GM15510 (cell line): Measurements from ENCODE around the gene RPL10A.
A peak's percentile ranks its signal among the peaks of the same experiment; 100 is the strongest.

ENCODE experiments used
- POLR2A ChIP-seq: IDR thresholded peaks from 3 replicates; pipeline ENCODE4 v1.6.1; 2011; ENCODE audit warnings: borderline replicate concordance; ENCODE audit not compliant: insufficient read length; ENCODE audit errors: extremely low read depth

The RPL10A gene

GRCh38 chr6:35493307-35493983, 25.2 kb downstream of the RPL10A start:
- no peak for TF ChIP-seq POLR2A

GRCh38 chr6:35494161-35494563, 26.0 kb downstream of the RPL10A start:
- no peak for TF ChIP-seq POLR2A

GRCh38 chr6:35495258-35496035, 27.2 kb downstream of the RPL10A start:
- TF ChIP-seq POLR2A = no peak

- TF ChIP-seq POLR2A = no peak
Measured at GRCh38 chr6:35496036-35496840, 28.0 kb downstream of the RPL10A start.

GRCh38 chr6:35496841-35497570, 28.8 kb downstream of the RPL10A start, which contains the start of gene TEAD3:
TEAD3 (minus strand) TSS chr6:35497079.
- TF ChIP-seq POLR2A = peak; percentile 29

GRCh38 chr6:35497571-35498421, 29.6 kb downstream of the RPL10A start:
- no peak for TF ChIP-seq POLR2A

- no peak for TF ChIP-seq POLR2A
Measured at GRCh38 chr6:35498422-35499067, 30.3 kb downstream of the RPL10A start.

GRCh38 chr6:35499372-35499771, 31.2 kb downstream of the RPL10A start:
- TF ChIP-seq POLR2A = no peak

- no peak for TF ChIP-seq POLR2A
Measured at GRCh38 chr6:35500782-35501181, 32.6 kb downstream of the RPL10A start.

GRCh38 chr6:35501784-35502183, 33.6 kb downstream of the RPL10A start:
- TF ChIP-seq POLR2A = no peak

GRCh38 chr6:35503534-35503933, 35.3 kb downstream of the RPL10A start:
- no peak for TF ChIP-seq POLR2A

- no peak for TF ChIP-seq POLR2A
Measured at GRCh38 chr6:35505999-35506412, 37.8 kb downstream of the RPL10A start.

GRCh38 chr6:35506536-35506935, 38.3 kb downstream of the RPL10A start:
- no peak for TF ChIP-seq POLR2A
